Small intestine (tissue), 7 donors: ENCODE data around the gene CMC2. TPM values are rescaled to one million over a fixed set of nuclear protein-coding genes. Genes with fewer than 3 reads are reported as not detected.
A peak's percentile ranks its signal among the peaks of the same experiment; 100 is the strongest.

Experiments used
- DNase-seq, 2 donors: peaks; one replicate each; pipeline versions ENCODE4 v3.0.0 to v3.0.0-alpha.2; 2013
- FAIRE-seq: peaks from 2 replicates; lab custom pipeline; 2012; peaks lifted over from hg19 to GRCh38; lab: Jason Lieb, UNC
- H3K27ac ChIP-seq, 3 donors: one replicate each; pipeline ENCODE4 v1.5.1; 2013; ENCODE audit warnings: low read length in 2 of 3, mild to moderate bottlenecking in 2 of 3, control low read depth in 1 of 3, inconsistent platforms in 1 of 3, low read depth in 1 of 3, moderate library complexity in 1 of 3
- H3K27me3 ChIP-seq, 3 donors: one replicate each; pipeline ENCODE4 v1.6.1; 2013; ENCODE audit warnings: low read length in 3 of 3, inconsistent platforms in 1 of 3; ENCODE audit not compliant: control insufficient read depth in 3 of 3, insufficient read depth in 3 of 3
- H3K36me3 ChIP-seq, 3 donors: one replicate each; pipeline ENCODE4 v1.6.1; 2013; ENCODE audit warnings: low read length in 3 of 3, inconsistent platforms in 1 of 3, low read depth in 1 of 3, mild to moderate bottlenecking in 1 of 3, moderate library complexity in 1 of 3; ENCODE audit not compliant: control insufficient read depth in 3 of 3, insufficient read depth in 2 of 3
- H3K4me1 ChIP-seq, 3 donors: one replicate each; pipeline ENCODE4 v1.6.1; 2013; ENCODE audit warnings: low read length in 2 of 3, inconsistent platforms in 1 of 3, low read depth in 1 of 3, mild to moderate bottlenecking in 1 of 3, moderate library complexity in 1 of 3; ENCODE audit not compliant: control insufficient read depth in 3 of 3, insufficient read depth in 2 of 3
- H3K4me3 ChIP-seq, 3 donors: one replicate each; pipeline ENCODE4 v1.5.1; 2013; ENCODE audit warnings: low read length in 3 of 3, control low read depth in 1 of 3, inconsistent platforms in 1 of 3, low read depth in 1 of 3, mild to moderate bottlenecking in 1 of 3, moderate library complexity in 1 of 3
- H3K9me3 ChIP-seq, 2 donors: one replicate each; pipeline ENCODE4 v1.6.1; 2013; ENCODE audit warnings: low read depth in 1 of 2, low read length in 1 of 2; ENCODE audit not compliant: control insufficient read depth in 2 of 2, insufficient read depth in 1 of 2
- WGBS, 3 donors: extraction: QIAGEN DNeasy Blood & Tissue Kit; methylation state at CpG; one replicate each; pipeline ENCODE4 v1.1.7; 2013; 5-methylcytosine and 5-hydroxymethylcytosine counted together
- polyA plus RNA-seq, 4 donors: library from polyadenylated mRNA; stranded (reverse) in 3 of 4; unstranded in 1 of 4; fragments of 200-250 nt in 3 of 4; fragments of 120-200 nt in 1 of 4; gene quantifications; one replicate each; pipeline versions ENCODE4 v1.2.1 to v1.2.3, GENCODE V29; 2013
- donor health status: healthy with polysubstance abuse.
- donor health status: control.
- donor health status: control.
- donor health status: Bipolar disorder and iron deficiency.
- donor health status: healthy.

CMC2 gene
- polyA plus RNA-seq, 4 donors: 50.0 to 140 (median 125) TPM

DNA sequence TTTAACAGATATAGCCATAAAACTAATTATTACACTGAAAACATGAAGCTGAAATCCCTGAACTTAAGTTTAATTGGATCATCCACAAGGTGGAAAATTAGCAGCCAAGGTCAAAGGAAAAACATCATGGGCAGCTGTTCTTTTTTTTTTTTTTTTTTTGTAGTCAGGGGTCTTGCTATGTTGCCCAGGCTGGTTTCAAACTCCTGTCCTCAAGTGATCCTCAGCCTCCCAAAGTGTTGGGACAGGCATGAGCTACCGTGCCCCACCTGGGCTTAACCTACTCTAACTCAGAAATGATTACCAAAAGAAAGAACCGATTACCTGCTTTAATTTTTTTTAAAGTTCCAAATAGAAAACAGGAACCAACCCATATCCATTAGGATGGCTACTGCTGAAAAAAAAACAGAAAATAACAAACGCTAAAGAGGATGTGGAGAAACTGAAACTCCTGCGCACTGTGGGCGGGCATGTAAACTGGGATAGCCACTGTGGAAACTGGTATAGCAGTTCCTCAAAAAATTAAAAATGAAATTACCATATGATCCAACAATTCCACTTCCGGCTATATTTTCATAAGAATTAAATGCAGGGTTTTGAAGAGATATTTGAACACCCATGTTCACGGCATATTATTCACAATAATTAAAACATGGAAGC lies 8.6 kb downstream of the CMC2 start:
- 76 to 81% (median 80%) methylated on average over 7 of the region's 7 CpGs for WGBS, 3 donors

DNA sequence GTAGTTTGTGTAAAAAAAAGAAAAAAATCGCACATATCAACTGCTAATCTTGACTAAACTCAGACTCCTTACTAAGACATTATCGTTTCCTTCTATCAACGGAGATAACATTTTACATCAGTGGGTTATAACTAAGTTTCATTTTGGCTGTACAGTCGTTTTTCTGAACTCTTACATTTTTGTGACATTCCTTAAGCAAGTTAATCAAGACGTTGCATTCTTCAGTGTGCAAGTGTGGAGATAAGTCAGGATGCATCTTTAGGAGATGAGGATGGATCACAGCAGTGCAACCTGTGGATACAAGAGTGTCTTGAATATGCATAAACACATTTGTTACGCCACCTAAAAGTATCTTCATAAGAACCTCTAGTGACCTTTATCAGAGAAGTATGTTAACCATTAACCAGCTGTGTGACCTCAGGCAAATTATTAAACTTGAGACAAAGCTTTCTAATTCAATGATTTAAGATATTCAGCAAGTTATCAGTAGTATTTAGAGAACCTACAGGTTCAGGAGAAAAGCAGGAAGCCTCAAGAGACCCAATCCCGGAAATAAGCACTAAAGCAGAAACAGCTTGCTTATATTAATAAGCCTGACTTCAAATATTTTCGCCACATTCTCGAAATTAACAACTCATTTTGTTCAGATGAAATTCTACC lies 9.4 kb downstream of the CMC2 start:
- FAIRE-seq (no peak), DNase-seq (peak; percentile 86 to 88)
- Histone ChIP-seq H3K27ac (peak overlapping the region; percentile 73 to 93 (median 78)), H3K27me3 (no peaks in the 10 kb centered on the region), H3K9me3 (no peaks in the 10 kb centered on the region), H3K4me3 (peak overlapping the region; percentile 29 to 48 (median 38)), H3K4me1 (peaks cover 0 to 10% (median 8%) of the 10 kb centered on the region in 3 donors), H3K36me3 (peaks cover 0 to 3% (median 0%) of the 10 kb centered on the region in 3 donors)
- 2 to 15% (median 4%) methylated on average over 9 of the region's 9 CpGs for whole genome bisulfite sequencing, 3 donors

More for the DNA sequence above, 8.6 kb downstream of the CMC2 start:
- no peaks in the 10 kb centered on the region for H3K27me3 ChIP-seq
- H3K36me3 ChIP-seq: peaks cover 0 to 3% (median 0%) of the 10 kb centered on the region in 3 donors
- peak overlapping the region; percentile 14 to 78 (median 32) for H3K27ac ChIP-seq
- H3K4me1 ChIP-seq: peaks cover 0 to 10% (median 8%) of the 10 kb centered on the region in 3 donors
- H3K4me3 ChIP-seq: no peak overlapping the region
- DNase-seq (no peak), FAIRE-seq (no peak)
- H3K9me3 ChIP-seq: no peaks in the 10 kb centered on the region

- peaks cover 0 to 3% (median 0%) of the 10 kb centered on the region in 3 donors for H3K36me3 ChIP-seq
- FAIRE-seq (no peak), DNase-seq (no peak)
- 8 to 29% (median 15%) methylated on average over 4 of the region's 4 CpGs for WGBS, 3 donors
- H3K27ac ChIP-seq: peak overlapping the region in 1 of 3 donors; percentile 78
- H3K27me3 ChIP-seq: no peaks in the 10 kb centered on the region
- no peaks in the 10 kb centered on the region for H3K9me3 ChIP-seq
- peaks cover 0 to 10% (median 8%) of the 10 kb centered on the region in 3 donors for H3K4me1 ChIP-seq
- peak overlapping the region in 1 of 3 donors; percentile 38 for H3K4me3 ChIP-seq
Measured at GRCh38 chr16:80996688-80997138, 10.0 kb downstream of the CMC2 start.

DNA sequence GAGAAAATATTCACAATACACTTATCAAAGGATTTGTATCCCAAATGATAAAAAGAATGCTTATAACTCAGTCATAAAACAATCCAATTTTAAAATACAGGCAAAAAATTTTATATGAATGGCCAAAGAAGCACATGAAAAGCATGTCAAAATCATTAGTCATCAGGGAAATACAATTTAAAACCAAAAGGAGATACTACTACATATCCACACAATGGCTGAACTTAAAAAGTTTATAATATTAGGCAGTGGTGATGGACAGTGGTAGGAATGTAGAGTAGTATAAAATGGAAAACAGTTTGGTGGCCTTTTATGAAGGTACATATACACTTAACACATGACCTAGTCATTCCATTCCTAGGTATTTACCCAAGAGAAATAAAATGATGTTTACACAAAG lies 12.2 kb downstream of the CMC2 start:
- Histone ChIP-seq H3K27me3 (no peaks in the 10 kb centered on the region), H3K36me3 (peaks cover 0 to 6% (median 0%) of the 10 kb centered on the region in 3 donors), H3K9me3 (no peaks in the 10 kb centered on the region), H3K4me1 (peaks cover 0 to 10% (median 8%) of the 10 kb centered on the region in 3 donors), H3K4me3 (no peak overlapping the region), H3K27ac (no peak overlapping the region)
- DNase-seq (no peak), FAIRE-seq (no peak)

- H3K27ac ChIP-seq: no peak overlapping the region
- no peaks in the 10 kb centered on the region for H3K27me3 ChIP-seq
- H3K4me1 ChIP-seq: peaks cover 0 to 10% (median 8%) of the 10 kb centered on the region in 3 donors
- DNase-seq: no peak
- no peak overlapping the region for H3K4me3 ChIP-seq
- no peak for FAIRE-seq
- H3K36me3 ChIP-seq: peaks cover 0 to 6% (median 0%) of the 10 kb centered on the region in 3 donors
- no peaks in the 10 kb centered on the region for H3K9me3 ChIP-seq
Measured at GRCh38 chr16:80993834-80994233, 12.9 kb downstream of the CMC2 start.

DNA sequence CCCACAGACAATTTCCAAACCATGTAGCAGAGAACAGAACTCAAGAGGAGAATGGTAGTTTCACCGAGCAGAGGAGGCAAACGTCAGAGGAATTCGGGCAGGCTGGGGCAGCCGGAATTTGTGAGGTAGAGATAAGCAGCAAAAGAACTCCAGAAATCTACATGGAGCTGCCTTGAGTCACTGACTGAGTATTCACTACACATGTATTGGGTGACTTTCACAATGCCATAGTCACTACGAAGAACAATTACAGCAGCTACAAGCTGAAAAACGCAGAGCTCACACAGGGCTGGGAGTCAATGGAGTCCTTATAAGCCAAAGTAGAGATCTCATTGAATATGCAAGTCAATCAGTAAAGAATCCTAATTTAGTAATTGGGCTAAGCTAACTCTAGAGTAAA lies 13.4 kb downstream of the CMC2 start:
- FAIRE-seq: no peak
- Histone ChIP-seq H3K36me3 (peaks cover 0 to 6% (median 0%) of the 10 kb centered on the region in 3 donors), H3K27ac (no peak overlapping the region), H3K27me3 (no peaks in the 10 kb centered on the region), H3K4me1 (peaks cover 0 to 9% (median 8%) of the 10 kb centered on the region in 3 donors), H3K9me3 (no peaks in the 10 kb centered on the region), H3K4me3 (no peak overlapping the region)
- WGBS, 3 donors: 50 to 61% (median 53%) methylated on average over 6 of the region's 6 CpGs
- DNase-seq: peak in 1 of 2 donors; percentile 38

DNA sequence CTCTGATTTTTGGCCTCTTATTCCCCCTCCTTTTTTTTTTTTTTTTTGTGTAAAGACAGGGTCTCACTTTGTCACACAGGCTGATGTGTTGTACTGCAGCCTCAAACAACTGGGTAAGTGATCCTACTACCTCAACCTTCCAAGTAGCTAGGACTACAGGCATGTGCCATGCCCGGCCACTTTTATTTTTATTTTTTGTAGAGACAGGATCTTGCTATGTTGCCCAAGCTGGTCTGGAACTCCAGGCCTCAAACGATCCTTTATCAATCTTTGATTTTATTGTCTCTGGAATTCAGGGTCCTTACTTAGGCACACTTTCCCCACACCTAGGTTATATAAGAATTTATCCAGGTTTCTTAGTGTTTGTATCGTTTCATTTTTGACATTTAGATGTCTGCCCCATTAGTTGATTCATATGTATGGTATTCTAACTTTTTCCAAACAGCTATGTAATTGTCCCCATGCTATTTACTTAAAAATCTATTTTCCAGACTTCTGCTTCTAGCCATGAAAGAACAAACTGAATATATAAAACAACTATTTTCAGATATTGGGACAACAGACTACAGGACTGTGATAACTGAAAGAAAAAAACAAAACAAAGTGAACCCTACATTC lies 13.9 kb downstream of the CMC2 start:
- H3K9me3 ChIP-seq: no peaks in the 10 kb centered on the region
- no peak for FAIRE-seq
- H3K4me1 ChIP-seq: peaks cover 0 to 4% (median 3%) of the 10 kb centered on the region in 3 donors
- H3K36me3 ChIP-seq: peaks cover 0 to 9% (median 0%) of the 10 kb centered on the region in 3 donors
- WGBS, 3 donors: 28 to 46% (median 38%) methylated on average over 3 of the region's 3 CpGs
- no peak for DNase-seq
- no peak overlapping the region for H3K27ac ChIP-seq
- no peaks in the 10 kb centered on the region for H3K27me3 ChIP-seq
- H3K4me3 ChIP-seq: no peak overlapping the region

DNA sequence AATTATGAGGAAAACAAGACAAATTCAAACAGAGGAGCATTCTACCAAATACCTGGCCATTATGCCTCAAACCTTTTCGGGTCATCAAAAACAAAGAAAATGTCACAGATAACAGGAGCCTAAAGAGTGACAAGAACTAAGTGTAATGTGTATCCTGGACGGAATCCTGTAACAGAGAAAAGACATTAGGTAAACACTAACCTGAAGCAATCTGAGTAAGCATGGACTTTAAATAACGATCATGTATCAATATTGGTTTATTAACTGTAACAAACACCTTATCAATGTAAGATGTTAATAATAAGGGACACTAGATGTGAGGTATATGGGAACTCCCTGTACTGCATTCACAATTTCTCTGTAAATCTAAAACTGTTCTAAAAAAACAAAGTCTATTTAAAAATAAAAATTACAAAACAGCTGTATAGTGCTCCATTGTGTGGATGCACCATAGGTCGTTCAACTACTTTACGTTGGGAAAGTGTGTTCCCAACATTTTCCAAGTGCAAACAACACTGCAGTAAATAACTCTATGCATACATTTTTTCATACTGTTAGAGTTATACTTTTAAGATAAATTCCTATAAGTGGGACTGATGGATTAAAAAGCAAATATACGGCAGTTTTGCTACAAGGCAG lies 14.8 kb downstream of the CMC2 start:
- Histone ChIP-seq H3K9me3 (no peaks in the 10 kb centered on the region), H3K36me3 (peaks cover 0 to 9% (median under 1%) of the 10 kb centered on the region in 3 donors), H3K4me3 (no peak overlapping the region), H3K4me1 (peaks cover under 1 to 4% (median 3%) of the 10 kb centered on the region in 3 donors), H3K27me3 (no peaks in the 10 kb centered on the region), H3K27ac (no peak overlapping the region)
- FAIRE-seq (no peak), DNase-seq (no peak)
- WGBS, 3 donors: 54 to 61% (median 60%) methylated on average over 6 of the region's 6 CpGs
